GM23248 (cell line): ENCODE results near the gene C9orf43. TPM values are rescaled to one million over a fixed set of nuclear protein-coding genes. Genes with fewer than 3 reads are reported as not detected.

Experiments used
- DNase-seq: peaks from one replicate; pipeline ENCODE4 v3.0.0-alpha.2; 2015
- H2AFZ ChIP-seq: fragments of 200-600 bp; sonication (generic); 2 replicates; pipeline ENCODE4 v1.6.1; 2016; ENCODE audit warnings: antibody characterized with exemption
- H3F3A ChIP-seq: fragments of 200-600 bp; sonication (generic); 2 replicates; pipeline ENCODE4 v1.6.1; 2016; ENCODE audit warnings: mild to moderate bottlenecking, antibody characterized with exemption, mixed run types; ENCODE audit not compliant: insufficient read depth
- H3K27ac ChIP-seq: fragments of 200-600 bp; sonication (generic); 2 replicates; pipeline ENCODE4 v1.5.1; 2016; ENCODE audit warnings: mild to moderate bottlenecking
- H3K27me3 ChIP-seq: fragments of 200-600 bp; sonication (generic); replicated peaks from 2 replicates; pipeline ENCODE4 v1.6.1; 2016; ENCODE audit warnings: mild to moderate bottlenecking; ENCODE audit not compliant: insufficient read depth
- H3K36me3 ChIP-seq: fragments of 200-600 bp; sonication (generic); 2 replicates; pipeline ENCODE4 v1.6.1; 2016; ENCODE audit warnings: low read depth, mild to moderate bottlenecking
- H3K4me1 ChIP-seq: fragments of 200-600 bp; sonication (generic); 2 replicates; pipeline ENCODE4 v1.6.1; 2016; ENCODE audit warnings: mild to moderate bottlenecking; ENCODE audit not compliant: insufficient read depth
- H3K4me2 ChIP-seq: fragments of 200-600 bp; sonication (generic); one replicate; pipeline ENCODE4 v1.6.1; 2016; ENCODE audit warnings: mild to moderate bottlenecking; ENCODE audit not compliant: unreplicated experiment
- H3K4me3 ChIP-seq: fragments of 200-600 bp; sonication (generic); 2 replicates; pipeline ENCODE4 v1.5.1; 2016; ENCODE audit warnings: mild to moderate bottlenecking
- H3K79me2 ChIP-seq: fragments of 200-600 bp; sonication (generic); 2 replicates; pipeline ENCODE4 v1.6.1; 2016; ENCODE audit warnings: mild to moderate bottlenecking; ENCODE audit not compliant: insufficient read depth
- H3K9ac ChIP-seq: fragments of 200-600 bp; sonication (generic); 2 replicates; pipeline ENCODE4 v1.6.1; 2016; ENCODE audit warnings: mild to moderate bottlenecking
- H3K9me2 ChIP-seq: fragments of 200-600 bp; sonication (generic); 2 replicates; pipeline ENCODE4 v1.6.1; 2016; ENCODE audit warnings: mixed run types, mild to moderate bottlenecking, moderate library complexity; ENCODE audit not compliant: insufficient read depth
- H3K9me3 ChIP-seq: fragments of 200-600 bp; sonication (generic); one replicate; pipeline ENCODE4 v1.6.1; 2017; ENCODE audit warnings: low read depth
- H4K20me1 ChIP-seq: fragments of 200-600 bp; sonication (generic); 2 replicates; pipeline ENCODE4 v1.6.0; 2016; ENCODE audit not compliant: insufficient read depth
- EZH2 ChIP-seq: fragments of 200-600 bp; sonication (generic); IDR thresholded peaks from 2 replicates; pipeline ENCODE4 v1.6.1; 2018; ENCODE audit warnings: antibody characterized with exemption, mild to moderate bottlenecking; ENCODE audit not compliant: insufficient read depth, poor library complexity, severe bottlenecking
- EZH2phosphoT487 ChIP-seq: fragments of 200-600 bp; sonication (generic); IDR thresholded peaks from 2 replicates; pipeline ENCODE4 v1.6.1; 2018; ENCODE audit warnings: antibody characterized with exemption, moderate library complexity, mild to moderate bottlenecking, low read depth; ENCODE audit not compliant: insufficient read depth
- WGBS, 2 experiments: methylation state at CpG; one replicate each; pipeline ENCODE4 v1.1.6; 2015 to 2017; ENCODE audit warnings: low lambda C conversion rate in 2 of 2, low coverage in 1 of 2; ENCODE audit errors: missing lambda C conversion rate in 2 of 2; 5-methylcytosine and 5-hydroxymethylcytosine counted together
- in situ Hi-C: fragments of 300-500 bp; cut with MboI; formaldehyde crosslinking; loops from 2 replicates; pipeline ENCODE4 v1.15.0; 2020
- polyA plus RNA-seq: library from polyadenylated mRNA; unstranded; fragments of >200 nt; fragmentation: Nextera tagmentation; extraction: Ambion mirVana; gene quantifications from 2 replicates; pipeline ENCODE4 v1.2.1, GENCODE V29; 2016
- total RNA-seq: library from RNA; depleted of rRNA; stranded (reverse); fragments of >200 nt; shearing (Covaris generic); gene quantifications from 2 replicates; pipeline ENCODE4 v1.2.3, GENCODE V29; 2014

Gene C9orf43
- total and polyA plus RNA-seq, 2 experiments from 2014 or later: 0.59 to 0.76 TPM

DNA sequence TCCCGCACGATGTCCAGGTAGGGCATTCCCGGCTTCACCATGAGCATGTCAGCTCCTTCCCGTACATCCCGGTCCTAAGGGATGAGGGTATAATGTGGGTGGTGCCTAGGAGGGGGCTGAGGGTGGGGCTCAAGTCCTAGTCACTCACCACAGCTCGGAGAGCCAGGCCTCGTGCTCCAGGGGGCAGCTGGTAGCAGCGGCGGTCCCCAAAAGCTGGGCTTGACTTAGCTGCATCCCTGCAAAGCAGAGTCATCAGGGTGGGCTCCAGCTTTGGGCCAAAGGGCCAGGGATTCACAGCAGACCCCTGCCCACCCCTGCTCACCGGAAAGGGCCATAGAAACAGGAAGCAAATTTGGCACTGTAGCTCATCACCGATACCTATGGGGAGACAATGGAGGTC, 21.1 kb upstream of the C9orf43 start:
- 96 to 98% methylated on average over 11 of the region's 11 CpGs for WGBS, 2 experiments
- H3K36me3 ChIP-seq: peaks cover 3% of the 10 kb centered on the region; the same call in 1 of the 2 replicates
- no peak overlapping the region for H3K4me3 ChIP-seq
- H3K27ac ChIP-seq: no peak overlapping the region
- H3K79me2 ChIP-seq: no peaks in the 10 kb centered on the region
- no peaks in the 10 kb centered on the region for H3F3A ChIP-seq
- H3K9ac ChIP-seq: no peak overlapping the region
- in situ Hi-C loops: no loop called here
- H3K4me2 ChIP-seq: no peak overlapping the region
- no peaks in the 10 kb centered on the region for H3K9me3 ChIP-seq
- no peaks in the 10 kb centered on the region for H3K4me1 ChIP-seq
- H3K9me2 ChIP-seq: no peaks in the 10 kb centered on the region
- DNase-seq: no peak
- no peak overlapping the region for H2AFZ ChIP-seq
- TF ChIP-seq EZH2phosphoT487 (no peak), EZH2 (no peak)
- H4K20me1 ChIP-seq: no peaks in the 10 kb centered on the region
- no peaks in the 10 kb centered on the region for H3K27me3 ChIP-seq

DNA sequence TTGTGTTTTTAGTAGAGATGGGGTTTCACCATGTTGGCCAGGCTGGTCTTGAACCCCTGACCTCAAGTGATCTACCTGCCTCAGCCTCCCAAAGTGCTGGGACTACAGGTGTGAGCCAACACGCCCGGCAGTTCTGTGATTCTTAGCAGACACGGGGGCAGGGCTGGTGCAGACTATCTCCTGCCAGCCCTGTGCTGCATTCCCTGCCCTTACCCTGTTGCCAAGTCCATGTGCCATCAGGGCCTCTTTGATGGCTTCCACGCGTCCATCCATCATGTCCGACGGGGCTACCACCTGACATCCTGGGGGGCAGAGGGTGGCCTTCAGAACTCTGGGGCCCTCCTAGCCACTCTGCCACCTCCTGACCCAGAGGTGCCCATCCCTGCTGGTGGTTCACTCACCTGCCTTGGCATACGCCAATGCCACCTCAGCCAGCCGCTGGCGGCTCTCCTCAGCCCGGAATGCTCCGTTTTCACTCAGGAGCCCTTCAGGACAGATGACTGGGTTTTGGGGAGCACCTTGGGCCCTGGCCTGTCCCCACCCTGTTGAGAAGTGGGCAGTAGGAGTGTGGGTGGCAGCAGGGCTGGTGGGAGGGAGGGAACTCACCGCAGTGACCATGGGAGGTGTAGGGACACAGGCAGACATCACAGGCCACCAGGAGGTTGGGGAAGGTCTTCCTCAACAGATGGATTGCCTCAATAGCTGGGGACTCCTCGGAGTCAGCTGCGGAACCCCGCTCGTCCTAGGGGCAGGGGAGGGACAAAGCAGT, 20.2 kb upstream of the C9orf43 start:
- Histone ChIP-seq H3K79me2 (no peaks in the 10 kb centered on the region; the same call in 1 of the 2 replicates), H3K27ac (no peak overlapping the region), H3K4me2 (no peak overlapping the region), H4K20me1 (no peaks in the 10 kb centered on the region), H3K27me3 (no peaks in the 10 kb centered on the region), H3K36me3 (peaks cover 3% of the 10 kb centered on the region; the same call in 1 of the 2 replicates), H3K9ac (no peak overlapping the region), H3K4me1 (no peaks in the 10 kb centered on the region), H3K9me2 (no peaks in the 10 kb centered on the region), H3K4me3 (no peak overlapping the region), H3F3A (no peaks in the 10 kb centered on the region), H3K9me3 (no peaks in the 10 kb centered on the region), H2AFZ (no peak overlapping the region)
- in situ Hi-C loops: no loop called here
- TF ChIP-seq EZH2phosphoT487: no peak
- no peak for TF ChIP-seq EZH2
- WGBS, 2 experiments: 97 to 98% methylated on average over 17 of the region's 17 CpGs
- DNase-seq: no peak

DNA sequence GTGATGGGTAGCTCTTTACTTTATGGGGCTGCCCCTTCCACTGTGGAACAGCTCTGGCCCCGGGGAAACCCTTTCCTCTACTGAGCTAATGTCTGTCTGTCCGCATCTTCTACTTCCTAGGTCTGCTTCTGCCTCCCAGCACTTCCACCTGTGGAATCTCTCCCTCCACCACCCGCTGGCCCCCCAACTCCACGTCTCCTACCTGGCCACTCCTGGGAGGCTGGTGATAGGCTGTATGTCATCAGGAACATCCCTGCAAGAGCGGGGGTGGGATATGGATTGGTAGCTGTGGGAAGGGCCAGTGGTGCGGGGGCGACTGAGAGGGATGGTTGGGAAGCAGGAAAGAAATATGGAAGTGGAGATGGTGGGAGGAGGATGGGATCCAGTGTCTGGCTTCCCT, 18.6 kb upstream of the C9orf43 start:
- no peaks in the 10 kb centered on the region for H3K4me1 ChIP-seq
- H3K27ac ChIP-seq: no peak overlapping the region
- no peak overlapping the region for H3K9ac ChIP-seq
- no peaks in the 10 kb centered on the region for H3K9me3 ChIP-seq
- H3K36me3 ChIP-seq: peaks cover 3% of the 10 kb centered on the region; the same call in 1 of the 2 replicates
- H4K20me1 ChIP-seq: no peaks in the 10 kb centered on the region
- in situ Hi-C loops: no loop called here
- no peaks in the 10 kb centered on the region; the same call in 1 of the 2 replicates for H3K79me2 ChIP-seq
- WGBS, 2 experiments: 97 to 98% methylated on average over 7 of the region's 7 CpGs
- no peaks in the 10 kb centered on the region for H3K27me3 ChIP-seq
- no peaks in the 10 kb centered on the region for H3F3A ChIP-seq
- no peak for TF ChIP-seq EZH2
- no peak for TF ChIP-seq EZH2phosphoT487
- H3K4me2 ChIP-seq: no peak overlapping the region
- H3K4me3 ChIP-seq: no peak overlapping the region
- H2AFZ ChIP-seq: no peak overlapping the region
- DNase-seq: no peak
- no peaks in the 10 kb centered on the region for H3K9me2 ChIP-seq

DNA sequence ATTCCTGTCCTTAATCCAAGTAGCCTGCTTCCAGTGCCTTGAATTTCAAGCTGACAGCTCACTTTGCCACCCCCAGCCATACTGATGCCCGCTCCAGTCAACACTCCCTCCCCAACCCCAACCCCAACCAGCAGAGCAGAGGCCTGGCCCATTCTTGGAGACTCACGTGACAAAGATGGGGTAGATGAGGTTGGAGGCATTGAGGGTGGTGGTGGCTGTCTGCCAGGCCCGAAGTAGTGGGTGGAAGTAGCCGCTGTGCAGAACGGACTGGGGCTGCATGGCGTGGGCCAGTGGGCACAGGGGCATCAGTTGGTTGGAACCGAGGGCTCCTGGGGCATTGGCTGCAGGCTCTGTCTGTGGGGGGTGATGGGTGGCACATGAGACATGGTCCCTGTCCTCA, 17.3 kb upstream of the C9orf43 start:
- TF ChIP-seq EZH2phosphoT487: no peak
- no peak for TF ChIP-seq EZH2
- H3K4me2 ChIP-seq: no peak overlapping the region
- no peaks in the 10 kb centered on the region for H3K27me3 ChIP-seq
- no peaks in the 10 kb centered on the region for H3K9me3 ChIP-seq
- H3K4me3 ChIP-seq: no peak overlapping the region
- H2AFZ ChIP-seq: no peak overlapping the region
- 94 to 95% methylated on average over 6 to 7 of the region's 7 CpGs for WGBS, 2 experiments
- no peaks in the 10 kb centered on the region for H4K20me1 ChIP-seq
- no peaks in the 10 kb centered on the region; the same call in 1 of the 2 replicates for H3K79me2 ChIP-seq
- no peak for DNase-seq
- no peak overlapping the region for H3K9ac ChIP-seq
- H3K9me2 ChIP-seq: no peaks in the 10 kb centered on the region
- H3K36me3 ChIP-seq: peaks cover under 1% of the 10 kb centered on the region; the same call in 1 of the 2 replicates
- H3K4me1 ChIP-seq: peaks cover 6% of the 10 kb centered on the region
- H3F3A ChIP-seq: peaks cover 8% of the 10 kb centered on the region; the same call in 1 of the 2 replicates
- H3K27ac ChIP-seq: no peak overlapping the region
- in situ Hi-C loops: no loop called here
